ENCODE measurements around the gene BTBD9. TPM values are rescaled to one million over a fixed set of nuclear protein-coding genes. Genes with fewer than 3 reads are reported as not detected.

The BTBD9 gene
- total RNA-seq, 2 donors from 2014 or later: 16.2 to 28.3 TPM

- peaks cover 8% of the 10 kb centered on the region for H3K4me1 Mint-ChIP-seq
- H3K27me3 Mint-ChIP-seq: no peaks in the 10 kb centered on the region
- no peak for ATAC-seq (replicated peaks)
- H3K27ac Mint-ChIP-seq: peak overlapping the region; percentile 26
- peaks cover 14% of the 10 kb centered on the region for H3K36me3 Mint-ChIP-seq (ENCODE audit: low read depth)
- H3K9me3 Mint-ChIP-seq: no peaks in the 10 kb centered on the region
- H3K4me3 Mint-ChIP-seq: no peak overlapping the region
These were observed 462.7 kb downstream of the BTBD9 start for GRCh38 chr6:38176797-38177751.

- H3K27me3 Mint-ChIP-seq: no peaks in the 10 kb centered on the region
- peaks cover 14% of the 10 kb centered on the region for H3K36me3 Mint-ChIP-seq (ENCODE audit: low read depth)
- H3K4me1 Mint-ChIP-seq: peaks cover 8% of the 10 kb centered on the region
- ATAC-seq (replicated peaks): no peak
- H3K27ac Mint-ChIP-seq: no peak overlapping the region
- no peak overlapping the region for H3K4me3 Mint-ChIP-seq
- no peaks in the 10 kb centered on the region for H3K9me3 Mint-ChIP-seq
These were observed 463.9 kb downstream of the BTBD9 start for GRCh38 chr6:38175786-38176185.

GRCh38 chr6:38174806-38175495, 464.8 kb downstream of the BTBD9 start:
- Mint-ChIP-seq H3K4me1 (peaks cover 8% of the 10 kb centered on the region), H3K27ac (peak overlapping the region; percentile 36), H3K4me3 (no peak overlapping the region), H3K27me3 (no peaks in the 10 kb centered on the region), H3K9me3 (no peaks in the 10 kb centered on the region), H3K36me3 (ENCODE audit: low read depth) (peaks cover 14% of the 10 kb centered on the region)
- ATAC-seq (replicated peaks): no peak

- Mint-ChIP-seq H3K4me3 (no peak overlapping the region), H3K27me3 (no peaks in the 10 kb centered on the region), H3K4me1 (peaks cover 8% of the 10 kb centered on the region), H3K36me3 (ENCODE audit: low read depth) (peaks cover 14% of the 10 kb centered on the region), H3K9me3 (no peaks in the 10 kb centered on the region), H3K27ac (peak overlapping the region; percentile 36)
- ATAC-seq (replicated peaks): no peak
These were observed 465.4 kb downstream of the BTBD9 start for GRCh38 chr6:38174315-38174714.

GRCh38 chr6:38173909-38174308, 465.8 kb downstream of the BTBD9 start:
- H3K27me3 Mint-ChIP-seq: no peaks in the 10 kb centered on the region
- ATAC-seq (replicated peaks): no peak
- H3K9me3 Mint-ChIP-seq: no peaks in the 10 kb centered on the region
- H3K36me3 Mint-ChIP-seq (ENCODE audit: low read depth): peaks cover 14% of the 10 kb centered on the region
- H3K4me3 Mint-ChIP-seq: no peak overlapping the region
- no peak overlapping the region for H3K27ac Mint-ChIP-seq
- peaks cover 8% of the 10 kb centered on the region for H3K4me1 Mint-ChIP-seq

- Mint-ChIP-seq H3K9me3 (no peaks in the 10 kb centered on the region), H3K4me3 (no peak overlapping the region), H3K36me3 (ENCODE audit: low read depth) (peaks cover 14% of the 10 kb centered on the region), H3K4me1 (peaks cover 4% of the 10 kb centered on the region), H3K27ac (no peak overlapping the region), H3K27me3 (no peaks in the 10 kb centered on the region)
- no peak for ATAC-seq (replicated peaks)
These were observed 466.9 kb downstream of the BTBD9 start for GRCh38 chr6:38172739-38173410.

GRCh38 chr6:38171997-38172738, 467.6 kb downstream of the BTBD9 start:
- Mint-ChIP-seq H3K27me3 (no peaks in the 10 kb centered on the region), H3K9me3 (no peaks in the 10 kb centered on the region), H3K4me3 (no peak overlapping the region), H3K4me1 (peaks cover 4% of the 10 kb centered on the region), H3K27ac (no peak overlapping the region), H3K36me3 (ENCODE audit: low read depth) (peaks cover 14% of the 10 kb centered on the region)
- ATAC-seq (replicated peaks): no peak

GRCh38 chr6:38170666-38171355, 468.9 kb downstream of the BTBD9 start:
- H3K4me3 Mint-ChIP-seq: no peak overlapping the region
- no peak overlapping the region for H3K27ac Mint-ChIP-seq
- H3K9me3 Mint-ChIP-seq: no peaks in the 10 kb centered on the region
- peaks cover 4% of the 10 kb centered on the region for H3K4me1 Mint-ChIP-seq
- no peak for ATAC-seq (replicated peaks)
- H3K27me3 Mint-ChIP-seq: no peaks in the 10 kb centered on the region
- H3K36me3 Mint-ChIP-seq (ENCODE audit: low read depth): peaks cover 14% of the 10 kb centered on the region

- Mint-ChIP-seq H3K9me3 (no peaks in the 10 kb centered on the region), H3K36me3 (ENCODE audit: low read depth) (peaks cover 14% of the 10 kb centered on the region), H3K27ac (no peak overlapping the region), H3K4me1 (peaks cover 4% of the 10 kb centered on the region), H3K27me3 (no peaks in the 10 kb centered on the region), H3K4me3 (no peak overlapping the region)
- ATAC-seq (replicated peaks): no peak
These were observed 469.7 kb downstream of the BTBD9 start for GRCh38 chr6:38169977-38170526.

- ATAC-seq (replicated peaks): no peak
These were observed 470.3 kb downstream of the BTBD9 start for GRCh38 chr6:38169221-38169976.

GRCh38 chr6:38168699-38169098, 471.0 kb downstream of the BTBD9 start:
- ATAC-seq (replicated peaks): no peak
- H3K4me3 Mint-ChIP-seq: no peak overlapping the region
- H3K27ac Mint-ChIP-seq: no peak overlapping the region
- H3K9me3 Mint-ChIP-seq: no peaks in the 10 kb centered on the region
- H3K27me3 Mint-ChIP-seq: no peaks in the 10 kb centered on the region
- H3K4me1 Mint-ChIP-seq: peaks cover 4% of the 10 kb centered on the region
- peaks cover 6% of the 10 kb centered on the region for H3K36me3 Mint-ChIP-seq (ENCODE audit: low read depth)

More at GRCh38 chr6:38169221-38169976, 470.3 kb downstream of the BTBD9 start:
- Mint-ChIP-seq H3K36me3 (ENCODE audit: low read depth) (peaks cover 11% of the 10 kb centered on the region), H3K27ac (no peak overlapping the region), H3K4me3 (no peak overlapping the region), H3K27me3 (no peaks in the 10 kb centered on the region), H3K9me3 (no peaks in the 10 kb centered on the region), H3K4me1 (peaks cover 4% of the 10 kb centered on the region)

- no peaks in the 10 kb centered on the region for H3K4me1 Mint-ChIP-seq
- no peak overlapping the region for H3K4me3 Mint-ChIP-seq
- ATAC-seq (replicated peaks): no peak
- peaks cover 1% of the 10 kb centered on the region for H3K36me3 Mint-ChIP-seq (ENCODE audit: low read depth)
- H3K27me3 Mint-ChIP-seq: no peaks in the 10 kb centered on the region
- no peak overlapping the region for H3K27ac Mint-ChIP-seq
- H3K9me3 Mint-ChIP-seq: no peaks in the 10 kb centered on the region
These were observed 471.6 kb downstream of the BTBD9 start for GRCh38 chr6:38168126-38168525.

- no peaks in the 10 kb centered on the region for H3K36me3 Mint-ChIP-seq (ENCODE audit: low read depth)
- H3K4me1 Mint-ChIP-seq: no peaks in the 10 kb centered on the region
- H3K27ac Mint-ChIP-seq: no peak overlapping the region
- H3K9me3 Mint-ChIP-seq: no peaks in the 10 kb centered on the region
- no peak overlapping the region for H3K4me3 Mint-ChIP-seq
- ATAC-seq (replicated peaks): no peak
- no peaks in the 10 kb centered on the region for H3K27me3 Mint-ChIP-seq
These were observed 472.1 kb downstream of the BTBD9 start for GRCh38 chr6:38167598-38167997.
